K562 treated with DMSO at 1 percent for 12 hours (cell line): ENCODE results near the gene WDHD1. TPM values are rescaled to one million over a fixed set of nuclear protein-coding genes. Genes with fewer than 3 reads are reported as not detected.

Source experiments
- total RNA-seq: library from RNA; unstranded; fragments of 300-600 nt; gene quantifications from 2 replicates; pipeline ENCODE4 v1.2.3, GENCODE V29; 2022; ENCODE audit not compliant: insufficient read depth

The WDHD1 gene, protein sequence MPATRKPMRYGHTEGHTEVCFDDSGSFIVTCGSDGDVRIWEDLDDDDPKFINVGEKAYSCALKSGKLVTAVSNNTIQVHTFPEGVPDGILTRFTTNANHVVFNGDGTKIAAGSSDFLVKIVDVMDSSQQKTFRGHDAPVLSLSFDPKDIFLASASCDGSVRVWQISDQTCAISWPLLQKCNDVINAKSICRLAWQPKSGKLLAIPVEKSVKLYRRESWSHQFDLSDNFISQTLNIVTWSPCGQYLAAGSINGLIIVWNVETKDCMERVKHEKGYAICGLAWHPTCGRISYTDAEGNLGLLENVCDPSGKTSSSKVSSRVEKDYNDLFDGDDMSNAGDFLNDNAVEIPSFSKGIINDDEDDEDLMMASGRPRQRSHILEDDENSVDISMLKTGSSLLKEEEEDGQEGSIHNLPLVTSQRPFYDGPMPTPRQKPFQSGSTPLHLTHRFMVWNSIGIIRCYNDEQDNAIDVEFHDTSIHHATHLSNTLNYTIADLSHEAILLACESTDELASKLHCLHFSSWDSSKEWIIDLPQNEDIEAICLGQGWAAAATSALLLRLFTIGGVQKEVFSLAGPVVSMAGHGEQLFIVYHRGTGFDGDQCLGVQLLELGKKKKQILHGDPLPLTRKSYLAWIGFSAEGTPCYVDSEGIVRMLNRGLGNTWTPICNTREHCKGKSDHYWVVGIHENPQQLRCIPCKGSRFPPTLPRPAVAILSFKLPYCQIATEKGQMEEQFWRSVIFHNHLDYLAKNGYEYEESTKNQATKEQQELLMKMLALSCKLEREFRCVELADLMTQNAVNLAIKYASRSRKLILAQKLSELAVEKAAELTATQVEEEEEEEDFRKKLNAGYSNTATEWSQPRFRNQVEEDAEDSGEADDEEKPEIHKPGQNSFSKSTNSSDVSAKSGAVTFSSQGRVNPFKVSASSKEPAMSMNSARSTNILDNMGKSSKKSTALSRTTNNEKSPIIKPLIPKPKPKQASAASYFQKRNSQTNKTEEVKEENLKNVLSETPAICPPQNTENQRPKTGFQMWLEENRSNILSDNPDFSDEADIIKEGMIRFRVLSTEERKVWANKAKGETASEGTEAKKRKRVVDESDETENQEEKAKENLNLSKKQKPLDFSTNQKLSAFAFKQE
- 7.5 and 18.1 TPM in 2 replicates for total RNA-seq

GRCh38 chr14:55026793-55027561 lies at the start of gene WDHD1, which contains the start of gene SOCS4:
Gene WDHD1, minus strand, starts transcription at chr14:55027099. Its CDS starts 312 bp downstream, at chr14:55026787.
Gene SOCS4, plus strand, starts transcription at chr14:55027236. Its CDS starts 15,806 bp downstream, at chr14:55043042.

DNA sequence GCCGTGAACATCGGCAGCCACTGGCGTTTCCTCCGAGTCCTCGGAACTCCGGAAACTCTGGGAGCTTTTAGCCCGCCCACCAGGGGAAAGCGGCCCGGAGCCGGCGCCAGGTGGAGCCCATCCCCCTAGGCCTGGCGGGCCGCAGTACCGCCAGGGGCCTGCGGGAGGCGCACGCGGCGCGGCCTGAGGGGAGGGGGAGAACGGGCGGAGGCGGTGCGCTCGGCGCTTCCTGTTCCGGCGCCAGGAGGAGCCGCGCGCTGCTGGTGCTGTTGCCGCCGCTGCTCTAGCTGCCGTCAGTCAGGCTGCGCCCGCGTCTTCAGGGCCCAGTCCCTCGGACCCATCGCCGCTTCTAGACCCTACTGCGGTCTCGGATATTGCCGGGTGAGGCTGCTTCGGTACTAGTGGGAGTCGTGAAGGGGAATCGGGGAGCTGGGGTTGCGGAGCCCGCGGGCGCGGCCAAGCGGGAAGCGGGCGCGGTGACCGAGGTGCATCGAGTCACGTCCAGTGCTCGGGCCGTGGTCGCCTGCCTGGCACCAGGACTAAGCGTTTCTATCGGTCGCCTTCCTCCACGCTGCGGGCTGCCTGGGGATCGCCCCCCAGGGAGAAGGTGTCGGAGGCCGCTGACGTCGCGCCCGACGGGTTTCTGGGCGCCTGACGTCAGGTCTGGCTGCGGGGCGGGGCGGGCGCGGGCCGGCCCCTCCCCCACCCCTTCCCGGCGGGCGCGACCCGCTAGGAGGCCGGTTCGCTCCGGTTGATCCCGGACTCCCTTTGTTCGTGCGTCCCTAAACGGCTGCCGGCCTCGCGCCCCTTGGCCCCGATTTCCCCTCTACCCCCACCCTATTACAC lies 24.7 kb upstream of the WDHD1 start, which contains the start of gene MAPK1IP1L:
TSS of gene MAPK1IP1L (plus strand) at position 225 of the 846 bp plus-strand sequence. CDS start 10,037 bp downstream, outside the sequence.

DNA sequence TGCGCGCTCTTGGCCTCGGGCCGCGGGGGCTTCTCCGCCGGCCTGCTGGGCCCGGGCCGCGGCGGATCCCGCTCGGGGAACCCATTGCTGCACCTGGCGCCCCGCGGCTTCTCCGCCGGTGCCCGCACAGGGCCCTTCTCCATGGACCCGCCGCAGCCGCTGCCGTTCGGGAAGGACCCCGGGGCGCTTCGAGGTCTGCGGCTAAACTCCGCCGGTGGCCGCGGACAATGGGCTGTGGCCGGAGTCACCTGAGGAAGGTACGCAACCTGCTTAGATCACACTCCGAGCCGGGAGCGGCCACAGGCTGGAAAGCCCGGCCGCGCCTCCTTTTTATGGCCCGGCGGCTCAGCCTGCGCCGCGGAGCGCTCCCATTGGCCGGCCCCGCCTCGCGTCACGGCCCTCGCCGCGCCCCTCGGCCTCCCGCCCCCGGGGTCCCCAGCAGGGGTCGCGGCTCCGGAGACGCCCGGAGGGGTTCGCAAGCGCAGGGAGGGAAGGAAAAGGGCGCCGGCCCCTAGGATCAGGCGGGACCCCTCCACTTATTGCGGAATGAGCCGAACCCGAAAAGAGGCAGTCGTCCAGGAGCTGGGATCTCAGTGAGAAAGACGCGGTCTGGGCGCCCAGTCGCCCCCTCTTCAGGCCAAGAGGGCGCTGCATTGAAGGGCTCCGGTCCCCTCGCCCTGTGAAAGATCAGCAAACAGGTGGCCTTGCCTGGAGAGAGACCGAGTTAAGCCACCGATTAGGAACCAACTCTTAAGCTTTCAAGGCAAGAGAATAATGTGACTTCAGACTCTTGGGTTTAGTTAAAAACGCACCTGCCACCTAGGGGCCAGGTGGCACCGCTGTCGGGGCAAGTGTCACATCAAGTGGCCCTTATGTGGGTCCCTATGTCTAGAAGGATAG lies 124.1 kb downstream of the WDHD1 start, which contains the start of gene GCH1:
TSS of gene GCH1 (minus strand) at position 306 of the 900 bp plus-strand sequence. CDS start at position 143, 163 bp downstream.

Other genes with a start within 250 kb of the WDHD1 start
- gene GCH1, start 124.3 kb downstream of the WDHD1 start, total RNA-seq: 7.8 and 14.3 TPM in 2 replicates
- gene SOCS4, start 137 bp upstream of the WDHD1 start, total RNA-seq: 1.8 and 9.6 TPM in 2 replicates
- 23.7 and 56.9 TPM in 2 replicates for gene MAPK1IP1L, start 24.5 kb upstream of the WDHD1 start, total RNA-seq
- gene LGALS3, start 102.2 kb upstream of the WDHD1 start, total RNA-seq: 10.3 and 13.5 TPM in 2 replicates
- 15.2 and 45.8 TPM in 2 replicates for gene DLGAP5, start 164.5 kb upstream of the WDHD1 start, total RNA-seq
- gene FBXO34, start 244.3 kb upstream of the WDHD1 start, total RNA-seq: 8.5 and 19.0 TPM in 2 replicates